Fibroblast of skin of right biceps (primary cell): Measurements from ENCODE around the gene THBS1.

Source experiments
- DNase-seq: peaks from one replicate; pipeline ENCODE4 v3.0.0-alpha.2; 2013

The THBS1 gene

GRCh38 chr15:39640665-39641064, 59.8 kb downstream of the THBS1 start:
- no peak for DNase-seq

DNA sequence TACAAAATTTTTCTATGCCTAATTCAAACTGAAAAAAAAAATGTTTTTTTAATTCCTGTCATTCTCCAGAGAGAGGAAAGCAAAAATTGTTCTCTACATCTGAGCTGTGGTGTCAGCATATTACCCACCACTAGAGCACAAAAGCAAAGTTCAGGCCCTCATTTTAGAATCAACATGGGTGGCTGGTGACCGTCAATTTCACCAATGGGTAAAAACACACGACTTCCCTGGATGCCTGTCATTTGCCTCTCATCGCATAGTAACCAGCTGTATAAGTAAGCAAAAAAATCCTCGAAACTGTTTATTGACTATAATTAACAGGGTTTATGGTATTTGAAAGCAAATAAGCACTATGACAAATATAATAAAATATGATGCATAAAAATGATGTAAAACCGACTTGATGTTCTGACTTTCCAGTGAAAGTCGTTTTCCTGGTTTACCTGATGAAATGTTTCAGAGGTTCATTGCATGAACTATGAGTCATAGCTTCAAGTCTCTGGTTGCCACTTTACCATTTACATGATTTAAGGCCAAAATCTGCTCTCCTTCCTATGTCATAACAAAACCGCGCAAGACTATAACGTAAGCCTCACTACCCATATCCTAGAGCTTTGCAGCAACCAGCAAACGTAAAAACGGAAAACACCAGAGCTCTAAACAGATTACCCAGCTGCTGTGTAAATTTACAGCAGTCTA, 60.5 kb downstream of the THBS1 start:
- DNase-seq, result peak; percentile 49

- peak; percentile 92 for DNase-seq
Measured at GRCh38 chr15:39642011-39642640, 61.2 kb downstream of the THBS1 start.

GRCh38 chr15:39643727-39644126, 62.8 kb downstream of the THBS1 start:
- no peak for DNase-seq

DNA sequence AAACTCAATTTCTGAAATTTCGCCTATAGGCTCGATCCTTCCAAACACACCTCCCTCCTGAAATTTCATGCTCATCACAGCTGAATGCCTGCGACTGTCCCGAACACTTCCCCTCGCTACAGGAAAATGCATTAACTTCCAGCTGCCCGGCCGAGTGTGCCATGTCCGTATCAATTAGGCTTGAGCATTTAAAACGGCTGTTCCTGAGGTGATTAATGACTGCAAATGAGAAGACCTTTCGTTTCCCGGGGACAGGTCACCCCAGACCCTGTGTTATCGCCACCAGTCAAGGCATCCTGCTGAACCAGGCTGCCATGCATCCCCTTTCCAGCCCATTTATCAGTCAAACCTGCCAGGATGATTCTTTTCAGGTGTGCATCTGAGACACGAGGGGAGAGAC, 63.3 kb downstream of the THBS1 start:
- no peak for DNase-seq

DNA sequence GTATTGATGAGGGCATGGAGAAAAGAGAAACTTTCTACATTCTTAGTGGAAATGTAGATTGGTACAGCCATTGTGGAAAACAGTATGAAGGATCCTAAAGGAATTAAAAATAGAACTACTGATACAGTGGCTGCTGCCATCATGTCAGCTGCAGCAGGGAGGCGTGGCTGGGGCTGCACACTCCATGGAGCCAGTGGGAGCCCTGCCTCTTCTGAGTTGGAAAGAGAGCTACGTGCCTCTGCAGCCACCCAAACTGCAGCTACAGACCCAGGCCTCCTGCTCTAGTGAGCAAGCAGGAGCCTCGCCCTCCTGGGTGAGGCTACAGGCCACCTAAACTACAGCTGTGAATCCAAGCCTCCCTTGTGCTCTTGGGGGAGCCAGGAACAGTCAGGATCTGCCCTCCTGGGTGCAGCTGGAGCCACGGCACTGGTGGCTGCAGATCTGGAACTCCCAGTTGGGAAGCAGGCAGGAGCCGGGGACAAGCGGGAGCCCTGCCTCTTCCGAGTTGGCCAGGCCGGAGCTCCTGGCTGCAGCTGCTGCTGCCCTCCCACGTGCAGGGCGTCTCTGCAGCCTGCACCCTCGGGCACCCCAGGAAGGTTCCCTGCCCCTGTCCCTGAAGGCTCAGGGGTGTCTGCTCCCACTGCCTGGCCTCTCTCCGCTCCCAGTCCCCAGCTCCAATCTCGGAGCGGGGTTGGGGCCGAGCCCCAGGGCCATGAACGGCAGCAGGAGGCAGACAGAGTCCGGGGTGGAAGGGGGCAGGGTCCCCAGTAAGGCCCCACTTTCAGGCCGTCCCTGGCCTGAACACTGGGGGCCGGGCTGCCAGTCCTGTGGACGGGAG, 64.5 kb downstream of the THBS1 start:
- DNase-seq, result no peak

DNA sequence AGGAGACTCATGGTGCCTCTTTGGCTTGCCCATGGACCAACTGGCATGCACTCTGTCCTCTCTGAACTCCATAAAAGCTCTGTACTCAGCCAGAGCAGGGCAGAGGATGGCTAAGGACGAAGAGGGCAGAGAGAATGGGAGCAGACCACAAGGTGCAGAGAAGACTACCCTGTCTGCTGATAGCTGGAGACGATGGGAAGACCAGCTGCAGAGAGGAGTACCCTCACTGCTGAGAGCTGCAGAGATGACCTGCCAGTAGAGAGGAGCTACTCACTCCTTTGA, 65.0 kb downstream of the THBS1 start:
- DNase-seq, result no peak

DNA sequence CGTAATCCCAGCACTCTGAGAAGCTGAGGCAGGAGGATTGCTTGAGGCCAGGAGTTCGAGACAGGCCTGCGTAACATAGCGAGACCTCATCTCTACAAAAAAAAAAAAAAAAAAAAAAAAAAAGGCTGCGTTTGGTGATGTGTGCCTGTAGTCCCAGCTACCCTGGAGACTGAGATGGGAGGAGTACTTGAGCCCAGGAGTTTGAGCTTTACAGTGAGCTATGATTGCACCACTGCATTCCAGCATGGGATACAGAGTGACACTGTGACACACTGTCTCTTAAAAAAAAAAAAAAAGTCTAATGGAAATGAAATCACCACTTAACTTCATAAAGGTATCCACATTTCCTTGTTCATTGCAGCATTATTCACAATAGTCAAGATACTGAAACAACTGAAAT, 65.5 kb downstream of the THBS1 start:
- DNase-seq, result no peak
